Tibial artery (tissue), 4 donors: ENCODE data around the gene MKNK2.

ENCODE experiments used
- DNase-seq, 2 donors: peaks; one replicate each; pipeline ENCODE4 v3.0.0-alpha.2; 2019
- H3K27ac ChIP-seq, 2 donors: fragments of 200-600 bp; sonication (generic) in 1 of 2; 1 replicate in 1 of 2; 2 replicates in 1 of 2; pipeline ENCODE4 v1.5.1; 2018 to 2019; ENCODE audit warnings: mild to moderate bottlenecking in 1 of 2
- H3K27me3 ChIP-seq, 2 donors: fragments of 200-600 bp; sonication (generic) in 1 of 2; one replicate each; pipeline versions ENCODE4 v1.5.1 to v1.6.0; 2016 to 2019
- H3K36me3 ChIP-seq, 3 donors: fragments of 200-600 bp; sonication (generic) in 2 of 3; one replicate each; pipeline ENCODE4 v1.5.1; 2016 to 2019; ENCODE audit warnings: mild to moderate bottlenecking in 2 of 3
- H3K4me1 ChIP-seq, 4 donors: fragments of 200-600 bp; sonication (generic) in 2 of 4; 1 replicate in 3 of 4; 2 replicates in 1 of 4; pipeline ENCODE4 v1.5.1; 2016 to 2019
- H3K4me3 ChIP-seq, 2 donors: fragments of 200-600 bp; sonication (generic) in 1 of 2; 1 replicate in 1 of 2; 2 replicates in 1 of 2; pipeline ENCODE4 v1.5.1; 2018 to 2019; ENCODE audit warnings: mild to moderate bottlenecking in 2 of 2
- H3K9me3 ChIP-seq, 3 donors: fragments of 200-600 bp; sonication (generic) in 1 of 3; one replicate each; pipeline ENCODE4 v1.5.1; 2016 to 2019
- intact Hi-C: fragments of 100-400 bp; cut with DNase I; formaldehyde crosslinking; loops from one replicate; pipeline ENCODE4 v1.15.0; 2023; ENCODE audit warnings: low total_unique reads
- TF ChIP-seq, protein P1 (sequence below), 2 experiments: fragments of 200-600 bp in 1 of 2; fragments of 450-650 bp in 1 of 2; IDR thresholded peaks; one replicate each; pipeline ENCODE4 v1.5.1; 2017 to 2019; ENCODE audit warnings: antibody characterized with exemption in 2 of 2, mild to moderate bottlenecking in 1 of 2, moderate library complexity in 1 of 2

Gene MKNK2

DNA sequence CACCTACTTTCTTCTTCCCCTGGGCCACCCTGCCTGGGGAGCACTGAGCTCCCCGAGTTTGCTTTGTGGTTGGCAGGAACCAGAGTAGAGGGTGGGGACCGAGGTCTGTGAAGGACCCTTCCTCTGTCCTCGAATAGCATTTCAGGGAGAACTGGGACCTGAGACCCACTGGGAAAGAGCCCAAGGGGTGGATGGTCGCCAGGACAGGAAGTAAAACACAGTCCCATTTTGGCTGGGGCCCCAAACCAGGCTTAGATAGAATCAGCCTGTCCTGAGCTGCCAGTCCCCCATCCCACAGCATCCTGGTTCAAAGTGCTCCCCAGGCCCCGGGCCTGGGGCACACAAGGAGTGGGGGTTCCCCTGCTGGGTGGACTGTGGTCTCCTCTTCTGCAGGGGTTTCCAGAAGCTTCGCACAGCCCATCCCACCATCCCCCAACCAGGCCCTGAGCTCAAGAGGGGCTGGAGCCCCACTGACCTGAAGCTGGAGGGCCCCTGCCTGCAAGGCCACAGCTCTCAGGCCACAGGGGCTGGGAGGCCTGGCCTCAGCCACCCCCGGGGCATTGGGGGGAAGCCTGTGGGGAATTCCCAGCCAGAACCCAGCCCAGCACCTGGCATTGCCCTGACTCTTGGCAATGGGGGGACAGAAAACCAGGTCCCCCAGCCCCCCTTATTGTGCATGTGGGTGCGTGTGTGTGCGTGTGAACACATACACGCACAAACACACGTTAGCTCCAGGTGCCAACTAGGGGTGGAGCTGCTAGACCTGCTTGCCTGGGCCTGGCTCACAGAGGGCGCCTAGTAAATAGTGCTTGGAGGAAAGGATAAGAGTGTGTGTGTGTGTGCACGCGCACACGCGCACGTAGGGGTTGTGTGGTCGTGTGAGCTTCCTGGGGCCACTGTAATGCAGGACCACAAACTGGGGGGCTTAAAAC lies 995 bp upstream of the MKNK2 start:
- TF ChIP-seq, protein P1, sequence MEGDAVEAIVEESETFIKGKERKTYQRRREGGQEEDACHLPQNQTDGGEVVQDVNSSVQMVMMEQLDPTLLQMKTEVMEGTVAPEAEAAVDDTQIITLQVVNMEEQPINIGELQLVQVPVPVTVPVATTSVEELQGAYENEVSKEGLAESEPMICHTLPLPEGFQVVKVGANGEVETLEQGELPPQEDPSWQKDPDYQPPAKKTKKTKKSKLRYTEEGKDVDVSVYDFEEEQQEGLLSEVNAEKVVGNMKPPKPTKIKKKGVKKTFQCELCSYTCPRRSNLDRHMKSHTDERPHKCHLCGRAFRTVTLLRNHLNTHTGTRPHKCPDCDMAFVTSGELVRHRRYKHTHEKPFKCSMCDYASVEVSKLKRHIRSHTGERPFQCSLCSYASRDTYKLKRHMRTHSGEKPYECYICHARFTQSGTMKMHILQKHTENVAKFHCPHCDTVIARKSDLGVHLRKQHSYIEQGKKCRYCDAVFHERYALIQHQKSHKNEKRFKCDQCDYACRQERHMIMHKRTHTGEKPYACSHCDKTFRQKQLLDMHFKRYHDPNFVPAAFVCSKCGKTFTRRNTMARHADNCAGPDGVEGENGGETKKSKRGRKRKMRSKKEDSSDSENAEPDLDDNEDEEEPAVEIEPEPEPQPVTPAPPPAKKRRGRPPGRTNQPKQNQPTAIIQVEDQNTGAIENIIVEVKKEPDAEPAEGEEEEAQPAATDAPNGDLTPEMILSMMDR (IDR thresholded peaks at IDR 0.05) = no peak
- DNase-seq = no peak
- Histone ChIP-seq H3K27me3 (no peaks in the 10 kb centered on the region), H3K4me3 (peak overlapping the region; percentile 100), H3K36me3 (peaks cover 0 to 13% (median 10%) of the 10 kb centered on the region in 3 donors), H3K4me1 (peaks cover 10 to 57% (median 47%) of the 10 kb centered on the region in 4 donors), H3K9me3 (no peaks in the 10 kb centered on the region), H3K27ac (peak overlapping the region; percentile 97 to 100)
- intact Hi-C loops = no loop called here

DNA sequence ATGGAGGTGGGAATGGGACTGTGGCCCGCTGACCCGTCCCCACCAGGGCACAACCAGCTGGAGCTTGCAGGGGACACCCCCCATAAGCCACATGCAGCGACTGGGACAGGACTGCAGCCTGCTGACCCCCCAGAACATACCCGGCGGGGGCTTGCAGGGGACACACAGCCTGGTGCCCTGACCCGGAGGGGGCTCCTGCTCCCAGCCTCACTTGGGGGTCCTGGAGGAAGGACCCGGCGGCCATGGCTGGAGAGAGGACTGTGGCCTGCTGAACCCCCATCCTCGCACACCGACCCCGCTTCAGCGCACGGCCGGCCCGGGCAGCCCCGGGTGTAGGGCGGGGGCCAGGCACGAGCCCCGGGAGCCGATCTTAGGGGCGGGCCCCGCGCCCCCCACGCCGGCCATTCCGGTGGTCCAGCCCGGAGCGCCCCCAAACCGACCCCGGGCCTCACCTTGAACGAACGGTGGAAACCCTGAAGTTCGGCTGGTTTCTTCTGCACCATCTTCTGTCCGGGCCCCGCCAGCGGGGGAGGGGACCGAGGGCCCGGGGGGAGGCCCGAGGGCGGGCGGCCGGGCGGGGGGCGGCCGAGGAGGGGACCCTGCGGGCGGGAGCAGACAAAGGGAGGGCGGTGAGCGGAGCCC lies 574 bp downstream of the MKNK2 start:
- H3K9me3 ChIP-seq = no peaks in the 10 kb centered on the region
- H3K27me3 ChIP-seq = no peaks in the 10 kb centered on the region
- TF ChIP-seq, protein P1 (IDR thresholded peaks at IDR 0.05) = no peak
- H3K27ac ChIP-seq = peak overlapping the region; percentile 97 to 100
- intact Hi-C loops = no loop called here
- H3K4me3 ChIP-seq = peak overlapping the region; percentile 100
- peaks cover 10 to 58% (median 50%) of the 10 kb centered on the region in 4 donors for H3K4me1 ChIP-seq
- no peak for DNase-seq
- H3K36me3 ChIP-seq = peaks cover 10 to 29% (median 25%) of the 10 kb centered on the region in 3 donors

DNA sequence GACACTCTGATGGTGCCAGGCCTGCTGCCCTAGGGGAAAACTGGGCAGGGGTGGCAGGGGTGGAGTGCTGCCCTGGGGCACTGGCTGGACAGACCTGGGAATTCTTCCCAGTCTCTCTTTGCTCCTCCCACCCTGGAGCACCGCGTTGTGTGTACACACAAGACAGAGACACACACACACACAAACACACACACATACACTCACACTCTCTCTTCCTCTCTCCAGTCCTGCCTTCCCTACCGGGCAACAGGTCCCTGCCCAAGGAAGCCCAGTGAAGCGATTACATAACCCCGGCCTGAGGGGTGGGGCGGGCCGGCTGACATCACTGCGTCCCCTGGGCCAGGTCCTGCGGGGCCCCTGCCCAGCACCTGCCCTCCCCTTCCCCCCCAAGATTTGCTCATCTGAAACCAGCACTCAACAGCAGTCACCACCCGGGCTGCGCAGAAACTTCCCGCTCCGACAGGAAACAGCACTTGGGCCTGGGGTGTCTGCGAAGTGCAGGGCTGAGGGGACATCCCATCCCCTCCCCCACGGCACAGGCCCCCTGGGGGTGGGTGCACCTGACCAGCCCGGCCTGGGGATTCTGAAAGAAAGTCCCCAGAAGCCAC lies 1.2 kb downstream of the MKNK2 start:
- Histone ChIP-seq H3K4me1 (peaks cover 10 to 62% (median 54%) of the 10 kb centered on the region in 4 donors), H3K4me3 (peak overlapping the region; percentile 100), H3K27me3 (no peaks in the 10 kb centered on the region), H3K27ac (peak overlapping the region; percentile 97 to 100), H3K9me3 (no peaks in the 10 kb centered on the region), H3K36me3 (peaks cover 11 to 35% (median 26%) of the 10 kb centered on the region in 3 donors)
- TF ChIP-seq, protein P1 (IDR thresholded peaks at IDR 0.05) = no peak
- DNase-seq = peak; percentile 88 to 96
- intact Hi-C loops = no loop called here

DNA sequence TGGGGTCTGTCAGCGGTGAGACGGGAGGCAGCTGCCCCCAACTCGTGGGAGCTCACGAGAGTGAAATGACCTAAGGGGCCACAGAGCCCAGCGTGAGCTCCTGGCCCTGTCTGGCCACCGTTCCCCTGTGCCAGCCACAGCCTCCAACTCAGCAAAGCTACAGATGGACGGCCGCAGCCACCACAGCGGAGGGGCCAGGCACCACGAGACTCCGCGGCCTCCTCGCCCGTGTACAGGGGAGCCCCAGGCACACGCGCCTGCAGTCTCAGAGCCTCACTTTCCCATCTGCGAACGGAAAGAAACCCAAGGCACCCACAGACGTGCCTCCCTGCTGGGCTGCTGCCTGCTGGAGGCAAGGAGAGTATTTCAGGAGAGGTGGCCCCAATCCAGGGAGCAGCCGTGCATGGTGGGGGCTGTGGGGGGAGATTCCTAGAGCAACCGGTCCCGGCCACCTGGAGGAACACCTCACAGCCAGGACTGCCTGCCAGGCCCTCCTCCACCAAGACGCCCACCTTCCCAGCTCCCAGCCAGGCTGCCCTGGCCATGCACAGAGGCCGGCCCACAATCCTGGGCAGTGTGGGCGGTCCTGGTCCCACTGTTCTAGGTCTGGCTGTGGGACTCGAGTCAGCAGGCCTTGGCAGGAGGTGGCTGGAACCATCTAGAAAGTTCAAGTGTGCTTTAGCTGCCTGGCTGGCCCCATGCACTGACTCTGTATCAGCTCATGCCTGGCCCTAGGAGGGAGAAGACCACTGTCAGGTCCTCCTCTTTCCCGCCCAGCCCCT lies 1.9 kb downstream of the MKNK2 start:
- H3K4me1 ChIP-seq = peaks cover 10 to 69% (median 59%) of the 10 kb centered on the region in 4 donors
- no peaks in the 10 kb centered on the region for H3K27me3 ChIP-seq
- H3K36me3 ChIP-seq = peaks cover 11 to 42% (median 26%) of the 10 kb centered on the region in 3 donors
- intact Hi-C loops = no loop called here
- H3K4me3 ChIP-seq = peak overlapping the region; percentile 100
- TF ChIP-seq, protein P1 (IDR thresholded peaks at IDR 0.05) = no peak
- DNase-seq = peak; percentile 62 to 88
- H3K9me3 ChIP-seq = no peaks in the 10 kb centered on the region
- peak overlapping the region; percentile 97 to 100 for H3K27ac ChIP-seq
